PFSK-1 (cell line): Measurements from ENCODE around the gene CACNB2.

Experiments
- POLR2AphosphoS5 ChIP-seq: IDR thresholded peaks from 2 replicates; pipeline ENCODE4 v1.6.1; 2012; ENCODE audit warnings: low read depth, mild to moderate bottlenecking, control low read depth, low read length, moderate library complexity
- TF ChIP-seq, protein P1 (sequence below), 2 experiments: IDR thresholded peaks; 2 replicates each; pipeline versions ENCODE4 v1.6.1 to v1.8.0; 2011 to 2012; ENCODE audit warnings: low read depth in 2 of 2, low read length in 2 of 2, control low read depth in 1 of 2, inconsistent platforms in 1 of 2, mild to moderate bottlenecking in 1 of 2, moderate library complexity in 1 of 2; ENCODE audit not compliant: insufficient read depth in 1 of 2

GRCh38 chr10:18343573-18343972, 203.3 kb downstream of the CACNB2 start:
- no peak for TF ChIP-seq POLR2AphosphoS5
- TF ChIP-seq, protein P1, sequence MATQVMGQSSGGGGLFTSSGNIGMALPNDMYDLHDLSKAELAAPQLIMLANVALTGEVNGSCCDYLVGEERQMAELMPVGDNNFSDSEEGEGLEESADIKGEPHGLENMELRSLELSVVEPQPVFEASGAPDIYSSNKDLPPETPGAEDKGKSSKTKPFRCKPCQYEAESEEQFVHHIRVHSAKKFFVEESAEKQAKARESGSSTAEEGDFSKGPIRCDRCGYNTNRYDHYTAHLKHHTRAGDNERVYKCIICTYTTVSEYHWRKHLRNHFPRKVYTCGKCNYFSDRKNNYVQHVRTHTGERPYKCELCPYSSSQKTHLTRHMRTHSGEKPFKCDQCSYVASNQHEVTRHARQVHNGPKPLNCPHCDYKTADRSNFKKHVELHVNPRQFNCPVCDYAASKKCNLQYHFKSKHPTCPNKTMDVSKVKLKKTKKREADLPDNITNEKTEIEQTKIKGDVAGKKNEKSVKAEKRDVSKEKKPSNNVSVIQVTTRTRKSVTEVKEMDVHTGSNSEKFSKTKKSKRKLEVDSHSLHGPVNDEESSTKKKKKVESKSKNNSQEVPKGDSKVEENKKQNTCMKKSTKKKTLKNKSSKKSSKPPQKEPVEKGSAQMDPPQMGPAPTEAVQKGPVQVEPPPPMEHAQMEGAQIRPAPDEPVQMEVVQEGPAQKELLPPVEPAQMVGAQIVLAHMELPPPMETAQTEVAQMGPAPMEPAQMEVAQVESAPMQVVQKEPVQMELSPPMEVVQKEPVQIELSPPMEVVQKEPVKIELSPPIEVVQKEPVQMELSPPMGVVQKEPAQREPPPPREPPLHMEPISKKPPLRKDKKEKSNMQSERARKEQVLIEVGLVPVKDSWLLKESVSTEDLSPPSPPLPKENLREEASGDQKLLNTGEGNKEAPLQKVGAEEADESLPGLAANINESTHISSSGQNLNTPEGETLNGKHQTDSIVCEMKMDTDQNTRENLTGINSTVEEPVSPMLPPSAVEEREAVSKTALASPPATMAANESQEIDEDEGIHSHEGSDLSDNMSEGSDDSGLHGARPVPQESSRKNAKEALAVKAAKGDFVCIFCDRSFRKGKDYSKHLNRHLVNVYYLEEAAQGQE (IDR thresholded peaks at IDR 0.05; ENCODE audit: insufficient read depth in 1 of 2, low read depth in 2 of 2, low read length in 2 of 2), result no peak
